ENCODE results near the gene TM6SF1. TPM values are rescaled to one million over a fixed set of nuclear protein-coding genes. Genes with fewer than 3 reads are reported as not detected.

TM6SF1 gene
- total RNA-seq, 4 donors from 2014 or later, result 9.5 to 34.3 (median 14.0) TPM

- no peak for TF ChIP-seq CTCF (IDR thresholded peaks at IDR 0.05; ENCODE audit: low read depth)
These were observed 63.2 kb downstream of the TM6SF1 start for GRCh38 chr15:83170474-83171165.

- no peak for TF ChIP-seq CTCF (IDR thresholded peaks at IDR 0.05; ENCODE audit: low read depth)
These were observed 67.4 kb downstream of the TM6SF1 start for GRCh38 chr15:83174891-83175290.

- no peak for TF ChIP-seq CTCF (IDR thresholded peaks at IDR 0.05; ENCODE audit: low read depth)
These were observed 70.9 kb downstream of the TM6SF1 start for GRCh38 chr15:83178390-83178789.

GRCh38 chr15:83178869-83179325, 71.5 kb downstream of the TM6SF1 start:
- no peak for TF ChIP-seq CTCF (IDR thresholded peaks at IDR 0.05; ENCODE audit: low read depth)

GRCh38 chr15:83185561-83185960, 78.1 kb downstream of the TM6SF1 start:
- TF ChIP-seq CTCF (IDR thresholded peaks at IDR 0.05; ENCODE audit: low read depth), result no peak

Small RNAs within 50 kb of the gene (small RNA-seq; reads per million reads assigned to genes)
- gene MIR4515, result not detected

Other genes starting within 250 kb of the TM6SF1 start
- 1 to 10 TPM; 3.6 to 9.8 (median 7.4) TPM for gene HOMER2, start 154.9 kb upstream of the TM6SF1 start, total RNA-seq
- 10 to 100 TPM; 12.8 to 13.9 (median 13.8) TPM for gene RAMAC, start 121.4 kb upstream of the TM6SF1 start, total RNA-seq
- gene C15orf40, start 96.0 kb upstream of the TM6SF1 start, total RNA-seq, result 10 to 100 TPM; 12.1 to 23.9 (median 12.9) TPM
- gene BTBD1, start 40.4 kb upstream of the TM6SF1 start, total RNA-seq, result 10 to 100 TPM; 62.0 to 93.7 (median 78.9) TPM
- gene HDGFL3, start 100.2 kb downstream of the TM6SF1 start, total RNA-seq, result 10 to 100 TPM; 17.7 to 32.2 (median 29.4) TPM
- gene BNC1, start 177.0 kb downstream of the TM6SF1 start, total RNA-seq, result 1 to 10 TPM in 1 of 4 donors, under 1 TPM in 2, not detected in 1; 0.34 to 1.5 (median 0.44) TPM

Data from subcutaneous adipose tissue (tissue), 4 donors.